ENCODE data around the gene COG5. TPM values are rescaled to one million over a fixed set of nuclear protein-coding genes. Genes with fewer than 3 reads are reported as not detected.

The COG5 gene
- total and polyA plus RNA-seq, 2 experiments from 2014 or later: 15.4 to 36.5 TPM

DNA sequence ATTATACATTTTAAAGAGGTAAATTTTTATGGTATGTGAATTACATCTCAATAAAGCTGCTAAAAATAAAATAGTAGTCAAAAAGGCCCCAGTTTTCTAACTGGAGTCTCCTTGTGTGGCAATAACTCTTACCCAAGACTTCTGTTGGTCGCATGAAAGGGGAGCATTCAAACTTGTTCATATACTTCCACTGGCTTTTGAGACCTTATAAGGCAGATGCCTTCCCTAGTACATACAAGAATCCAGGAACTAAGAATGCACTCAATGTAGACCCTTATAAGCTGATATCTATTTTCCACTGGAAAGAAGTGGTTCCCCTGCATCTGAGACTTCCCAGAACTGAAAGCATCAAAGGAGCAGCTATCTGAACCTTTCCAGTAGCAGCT lies 29.3 kb upstream of the COG5 start:
- Mint-ChIP-seq H3K36me3 (ENCODE audit: low read depth) (peaks cover 12% of the 10 kb centered on the region), H3K9me3 (peaks cover 3% of the 10 kb centered on the region; the same call in 2 of the 3 replicates), H3K4me1 (peaks cover 6% of the 10 kb centered on the region), H3K27ac (no peak overlapping the region), H3K27me3 (ENCODE audit: insufficient read depth, low read depth, poor library complexity) (peaks cover 3% of the 10 kb centered on the region), H3K4me3 (no peak overlapping the region)
- Histone ChIP-seq H3K4me2 (no peak overlapping the region), H3K27ac (ENCODE audit: low read depth) (no peak overlapping the region), H3F3A (replicated peaks; ENCODE audit: low read depth) (no peaks in the 10 kb centered on the region), H4K20me1 (replicated peaks; ENCODE audit: insufficient read depth) (no peaks in the 10 kb centered on the region; the same call in 1 of the 2 replicates), H3K4me1 (ENCODE audit: insufficient read depth) (no peaks in the 10 kb centered on the region), H3K27me3 (ENCODE audit: insufficient read depth) (no peaks in the 10 kb centered on the region), H3K9me2 (ENCODE audit: insufficient read depth) (no peaks in the 10 kb centered on the region), H3K36me3 (ENCODE audit: insufficient read depth) (no peaks in the 10 kb centered on the region), H3K4me3 (no peak overlapping the region), H3K79me2 (replicated peaks; ENCODE audit: insufficient read depth) (no peaks in the 10 kb centered on the region), H2AFZ (no peak overlapping the region)
- TF ChIP-seq POLR2AphosphoS5 (IDR thresholded peaks at IDR 0.05; ENCODE audit: low read depth): no peak
- TF ChIP-seq, protein P1, sequence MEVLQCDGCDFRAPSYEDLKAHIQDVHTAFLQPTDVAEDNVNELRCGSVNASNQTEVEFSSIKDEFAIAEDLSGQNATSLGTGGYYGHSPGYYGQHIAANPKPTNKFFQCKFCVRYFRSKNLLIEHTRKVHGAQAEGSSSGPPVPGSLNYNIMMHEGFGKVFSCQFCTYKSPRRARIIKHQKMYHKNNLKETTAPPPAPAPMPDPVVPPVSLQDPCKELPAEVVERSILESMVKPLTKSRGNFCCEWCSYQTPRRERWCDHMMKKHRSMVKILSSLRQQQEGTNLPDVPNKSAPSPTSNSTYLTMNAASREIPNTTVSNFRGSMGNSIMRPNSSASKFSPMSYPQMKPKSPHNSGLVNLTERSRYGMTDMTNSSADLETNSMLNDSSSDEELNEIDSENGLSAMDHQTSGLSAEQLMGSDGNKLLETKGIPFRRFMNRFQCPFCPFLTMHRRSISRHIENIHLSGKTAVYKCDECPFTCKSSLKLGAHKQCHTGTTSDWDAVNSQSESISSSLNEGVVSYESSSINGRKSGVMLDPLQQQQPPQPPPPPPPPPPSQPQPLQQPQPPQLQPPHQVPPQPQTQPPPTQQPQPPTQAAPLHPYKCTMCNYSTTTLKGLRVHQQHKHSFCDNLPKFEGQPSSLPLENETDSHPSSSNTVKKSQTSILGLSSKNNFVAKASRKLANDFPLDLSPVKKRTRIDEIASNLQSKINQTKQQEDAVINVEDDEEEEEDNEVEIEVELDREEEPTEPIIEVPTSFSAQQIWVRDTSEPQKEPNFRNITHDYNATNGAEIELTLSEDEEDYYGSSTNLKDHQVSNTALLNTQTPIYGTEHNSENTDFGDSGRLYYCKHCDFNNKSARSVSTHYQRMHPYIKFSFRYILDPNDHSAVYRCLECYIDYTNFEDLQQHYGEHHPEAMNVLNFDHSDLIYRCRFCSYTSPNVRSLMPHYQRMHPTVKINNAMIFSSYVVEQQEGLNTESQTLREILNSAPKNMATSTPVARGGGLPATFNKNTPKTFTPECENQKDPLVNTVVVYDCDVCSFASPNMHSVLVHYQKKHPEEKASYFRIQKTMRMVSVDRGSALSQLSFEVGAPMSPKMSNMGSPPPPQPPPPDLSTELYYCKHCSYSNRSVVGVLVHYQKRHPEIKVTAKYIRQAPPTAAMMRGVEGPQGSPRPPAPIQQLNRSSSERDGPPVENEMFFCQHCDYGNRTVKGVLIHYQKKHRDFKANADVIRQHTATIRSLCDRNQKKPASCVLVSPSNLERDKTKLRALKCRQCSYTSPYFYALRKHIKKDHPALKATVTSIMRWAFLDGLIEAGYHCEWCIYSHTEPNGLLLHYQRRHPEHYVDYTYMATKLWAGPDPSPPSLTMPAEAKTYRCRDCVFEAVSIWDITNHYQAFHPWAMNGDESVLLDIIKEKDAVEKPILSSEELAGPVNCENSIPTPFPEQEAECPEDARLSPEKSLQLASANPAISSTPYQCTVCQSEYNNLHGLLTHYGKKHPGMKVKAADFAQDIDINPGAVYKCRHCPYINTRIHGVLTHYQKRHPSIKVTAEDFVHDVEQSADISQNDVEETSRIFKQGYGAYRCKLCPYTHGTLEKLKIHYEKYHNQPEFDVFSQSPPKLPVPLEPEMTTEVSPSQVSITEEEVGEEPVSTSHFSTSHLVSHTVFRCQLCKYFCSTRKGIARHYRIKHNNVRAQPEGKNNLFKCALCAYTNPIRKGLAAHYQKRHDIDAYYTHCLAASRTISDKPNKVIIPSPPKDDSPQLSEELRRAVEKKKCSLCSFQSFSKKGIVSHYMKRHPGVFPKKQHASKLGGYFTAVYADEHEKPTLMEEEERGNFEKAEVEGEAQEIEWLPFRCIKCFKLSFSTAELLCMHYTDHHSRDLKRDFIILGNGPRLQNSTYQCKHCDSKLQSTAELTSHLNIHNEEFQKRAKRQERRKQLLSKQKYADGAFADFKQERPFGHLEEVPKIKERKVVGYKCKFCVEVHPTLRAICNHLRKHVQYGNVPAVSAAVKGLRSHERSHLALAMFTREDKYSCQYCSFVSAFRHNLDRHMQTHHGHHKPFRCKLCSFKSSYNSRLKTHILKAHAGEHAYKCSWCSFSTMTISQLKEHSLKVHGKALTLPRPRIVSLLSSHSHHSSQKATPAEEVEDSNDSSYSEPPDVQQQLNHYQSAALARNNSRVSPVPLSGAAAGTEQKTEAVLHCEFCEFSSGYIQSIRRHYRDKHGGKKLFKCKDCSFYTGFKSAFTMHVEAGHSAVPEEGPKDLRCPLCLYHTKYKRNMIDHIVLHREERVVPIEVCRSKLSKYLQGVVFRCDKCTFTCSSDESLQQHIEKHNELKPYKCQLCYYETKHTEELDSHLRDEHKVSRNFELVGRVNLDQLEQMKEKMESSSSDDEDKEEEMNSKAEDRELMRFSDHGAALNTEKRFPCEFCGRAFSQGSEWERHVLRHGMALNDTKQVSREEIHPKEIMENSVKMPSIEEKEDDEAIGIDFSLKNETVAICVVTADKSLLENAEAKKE (CRISPR knock-in tag; IDR thresholded peaks at IDR 0.05): no peak
- no peak for TF ChIP-seq EZH2 (IDR thresholded peaks at IDR 0.05; ENCODE audit: low read depth, unreplicated experiment)
- TF ChIP-seq, protein P2, sequence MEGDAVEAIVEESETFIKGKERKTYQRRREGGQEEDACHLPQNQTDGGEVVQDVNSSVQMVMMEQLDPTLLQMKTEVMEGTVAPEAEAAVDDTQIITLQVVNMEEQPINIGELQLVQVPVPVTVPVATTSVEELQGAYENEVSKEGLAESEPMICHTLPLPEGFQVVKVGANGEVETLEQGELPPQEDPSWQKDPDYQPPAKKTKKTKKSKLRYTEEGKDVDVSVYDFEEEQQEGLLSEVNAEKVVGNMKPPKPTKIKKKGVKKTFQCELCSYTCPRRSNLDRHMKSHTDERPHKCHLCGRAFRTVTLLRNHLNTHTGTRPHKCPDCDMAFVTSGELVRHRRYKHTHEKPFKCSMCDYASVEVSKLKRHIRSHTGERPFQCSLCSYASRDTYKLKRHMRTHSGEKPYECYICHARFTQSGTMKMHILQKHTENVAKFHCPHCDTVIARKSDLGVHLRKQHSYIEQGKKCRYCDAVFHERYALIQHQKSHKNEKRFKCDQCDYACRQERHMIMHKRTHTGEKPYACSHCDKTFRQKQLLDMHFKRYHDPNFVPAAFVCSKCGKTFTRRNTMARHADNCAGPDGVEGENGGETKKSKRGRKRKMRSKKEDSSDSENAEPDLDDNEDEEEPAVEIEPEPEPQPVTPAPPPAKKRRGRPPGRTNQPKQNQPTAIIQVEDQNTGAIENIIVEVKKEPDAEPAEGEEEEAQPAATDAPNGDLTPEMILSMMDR (conservative IDR thresholded peaks at IDR 0.05; ENCODE audit: low read depth in 2 of 2): no peak
- TF ChIP-seq, protein P3, sequence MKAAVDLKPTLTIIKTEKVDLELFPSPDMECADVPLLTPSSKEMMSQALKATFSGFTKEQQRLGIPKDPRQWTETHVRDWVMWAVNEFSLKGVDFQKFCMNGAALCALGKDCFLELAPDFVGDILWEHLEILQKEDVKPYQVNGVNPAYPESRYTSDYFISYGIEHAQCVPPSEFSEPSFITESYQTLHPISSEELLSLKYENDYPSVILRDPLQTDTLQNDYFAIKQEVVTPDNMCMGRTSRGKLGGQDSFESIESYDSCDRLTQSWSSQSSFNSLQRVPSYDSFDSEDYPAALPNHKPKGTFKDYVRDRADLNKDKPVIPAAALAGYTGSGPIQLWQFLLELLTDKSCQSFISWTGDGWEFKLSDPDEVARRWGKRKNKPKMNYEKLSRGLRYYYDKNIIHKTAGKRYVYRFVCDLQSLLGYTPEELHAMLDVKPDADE (IDR thresholded peaks at IDR 0.05): no peak
- no peak for TF ChIP-seq STAT1 (IDR thresholded peaks at IDR 0.05; ENCODE audit: unreplicated experiment)
- TF ChIP-seq EZH2phosphoT487 (IDR thresholded peaks at IDR 0.05; ENCODE audit: unreplicated experiment): no peak
- TF ChIP-seq ZNF114 (CRISPR knock-in tag; IDR thresholded peaks at IDR 0.05): no peak
- no peak for TF ChIP-seq CREB1 (CRISPR knock-in tag; IDR thresholded peaks at IDR 0.05; ENCODE audit: low read depth)
- no peak for TF ChIP-seq ZNF331 (CRISPR knock-in tag; IDR thresholded peaks at IDR 0.05; ENCODE audit: low read depth)
- no peak for TF ChIP-seq NANOG (IDR thresholded peaks at IDR 0.05; ENCODE audit: borderline replicate concordance)
- TF ChIP-seq JUNB (IDR thresholded peaks at IDR 0.05; ENCODE audit: unreplicated experiment): no peak
- TF ChIP-seq, protein P4, sequence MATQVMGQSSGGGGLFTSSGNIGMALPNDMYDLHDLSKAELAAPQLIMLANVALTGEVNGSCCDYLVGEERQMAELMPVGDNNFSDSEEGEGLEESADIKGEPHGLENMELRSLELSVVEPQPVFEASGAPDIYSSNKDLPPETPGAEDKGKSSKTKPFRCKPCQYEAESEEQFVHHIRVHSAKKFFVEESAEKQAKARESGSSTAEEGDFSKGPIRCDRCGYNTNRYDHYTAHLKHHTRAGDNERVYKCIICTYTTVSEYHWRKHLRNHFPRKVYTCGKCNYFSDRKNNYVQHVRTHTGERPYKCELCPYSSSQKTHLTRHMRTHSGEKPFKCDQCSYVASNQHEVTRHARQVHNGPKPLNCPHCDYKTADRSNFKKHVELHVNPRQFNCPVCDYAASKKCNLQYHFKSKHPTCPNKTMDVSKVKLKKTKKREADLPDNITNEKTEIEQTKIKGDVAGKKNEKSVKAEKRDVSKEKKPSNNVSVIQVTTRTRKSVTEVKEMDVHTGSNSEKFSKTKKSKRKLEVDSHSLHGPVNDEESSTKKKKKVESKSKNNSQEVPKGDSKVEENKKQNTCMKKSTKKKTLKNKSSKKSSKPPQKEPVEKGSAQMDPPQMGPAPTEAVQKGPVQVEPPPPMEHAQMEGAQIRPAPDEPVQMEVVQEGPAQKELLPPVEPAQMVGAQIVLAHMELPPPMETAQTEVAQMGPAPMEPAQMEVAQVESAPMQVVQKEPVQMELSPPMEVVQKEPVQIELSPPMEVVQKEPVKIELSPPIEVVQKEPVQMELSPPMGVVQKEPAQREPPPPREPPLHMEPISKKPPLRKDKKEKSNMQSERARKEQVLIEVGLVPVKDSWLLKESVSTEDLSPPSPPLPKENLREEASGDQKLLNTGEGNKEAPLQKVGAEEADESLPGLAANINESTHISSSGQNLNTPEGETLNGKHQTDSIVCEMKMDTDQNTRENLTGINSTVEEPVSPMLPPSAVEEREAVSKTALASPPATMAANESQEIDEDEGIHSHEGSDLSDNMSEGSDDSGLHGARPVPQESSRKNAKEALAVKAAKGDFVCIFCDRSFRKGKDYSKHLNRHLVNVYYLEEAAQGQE (IDR thresholded peaks at IDR 0.05; ENCODE audit: unreplicated experiment): no peak
- ATAC-seq: no peak
- DNase-seq (ENCODE audit: low spot score): no peak
